Parathyroid adenoma (tissue), 2 donors: ENCODE data around the gene SUPT4H1.

ENCODE experiments used
- H2AFZ ChIP-seq: fragments of 300-600 bp; sonication (generic); one replicate; pipeline ENCODE4 v1.7.0; 2017; ENCODE audit warnings: antibody characterized with exemption, mild to moderate bottlenecking
- H3K27ac ChIP-seq: fragments of 300-600 bp; sonication (generic); one replicate; pipeline ENCODE4 v1.7.0; 2017
- H3K27me3 ChIP-seq: fragments of 300-600 bp; sonication (generic); one replicate; pipeline ENCODE4 v1.7.0; 2017; ENCODE audit warnings: low read length; ENCODE audit not compliant: control insufficient read depth, insufficient read depth
- H3K36me3 ChIP-seq: fragments of 300-600 bp; sonication (generic); one replicate; pipeline ENCODE4 v1.7.0; 2017; ENCODE audit warnings: low read length; ENCODE audit not compliant: control insufficient read depth, insufficient read depth
- H3K4me1 ChIP-seq: fragments of 300-600 bp; sonication (generic); one replicate; pipeline ENCODE4 v1.7.0; 2017; ENCODE audit warnings: control low read depth
- H3K4me2 ChIP-seq: fragments of 300-600 bp; sonication (generic); one replicate; pipeline ENCODE4 v1.7.0; 2017; ENCODE audit warnings: low read length
- H3K4me3 ChIP-seq: fragments of 300-600 bp; sonication (generic); one replicate; pipeline ENCODE4 v1.7.0; 2017; ENCODE audit warnings: low read depth, low read length
- H3K79me2 ChIP-seq: fragments of 300-600 bp; sonication (generic); one replicate; pipeline ENCODE4 v1.7.0; 2017; ENCODE audit warnings: control low read depth
- H3K9ac ChIP-seq: fragments of 300-600 bp; sonication (generic); one replicate; pipeline ENCODE4 v1.7.0; 2017; ENCODE audit warnings: mild to moderate bottlenecking
- H3K9me3 ChIP-seq: fragments of 300-600 bp; sonication (generic); one replicate; pipeline ENCODE4 v1.7.0; 2017; ENCODE audit warnings: low read length; ENCODE audit not compliant: control insufficient read depth
- TF ChIP-seq, protein P1 (sequence below): fragments of 300-600 bp; sonication (generic); IDR thresholded peaks from one replicate; pipeline ENCODE4 v1.7.0; 2017; ENCODE audit warnings: antibody characterized with exemption, mild to moderate bottlenecking
- donor health status: primary hyperparathyroidism.

The SUPT4H1 gene

DNA sequence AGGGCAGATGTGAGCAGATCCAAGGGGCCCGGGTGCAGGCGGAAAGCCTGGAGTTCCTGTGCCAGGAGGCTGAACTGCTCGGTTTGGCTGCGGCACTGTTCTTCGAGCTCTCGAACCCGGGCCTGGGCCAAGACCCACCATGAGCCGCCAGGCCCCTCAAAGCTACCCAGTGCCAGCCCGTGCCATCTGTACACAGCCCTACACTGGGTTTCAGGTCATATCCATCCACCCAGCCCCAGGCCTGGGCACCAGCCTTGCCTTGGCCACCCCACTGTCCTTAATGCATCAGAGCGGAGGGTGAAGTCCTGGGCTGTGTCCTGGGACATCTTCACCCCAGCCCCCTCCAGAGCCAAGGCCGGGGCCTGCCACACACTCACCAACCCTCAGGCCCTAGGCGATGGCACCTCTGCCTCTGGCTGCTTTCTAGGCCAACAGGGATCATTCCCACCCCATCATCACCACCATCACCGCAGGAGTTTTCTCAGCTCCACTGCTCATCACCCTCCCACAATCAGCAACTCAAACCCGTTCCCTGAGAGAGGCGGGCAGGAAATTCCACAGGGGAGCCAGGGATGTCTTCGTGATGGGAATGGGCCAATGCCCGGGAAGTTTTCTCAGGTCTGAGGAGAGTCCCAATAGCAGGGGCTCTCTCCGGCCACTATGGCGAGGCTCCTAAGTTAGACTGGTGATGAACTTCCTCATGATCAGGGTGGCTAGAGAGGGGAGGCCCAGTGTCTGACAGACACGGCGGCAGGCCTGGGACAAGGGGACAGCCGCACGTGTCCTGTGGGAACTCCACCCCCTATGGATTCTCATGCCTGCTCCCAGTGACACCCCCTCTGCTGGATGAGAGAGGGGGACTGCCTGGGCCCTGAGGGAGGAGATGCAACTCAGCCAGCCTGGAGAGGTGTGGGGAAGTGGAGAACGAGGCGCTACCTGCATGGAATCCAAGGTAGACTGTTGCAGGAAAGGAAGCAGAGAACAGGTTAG lies 32.5 kb downstream of the SUPT4H1 start:
- Histone ChIP-seq H3K4me1 (peaks cover 5% of the 10 kb centered on the region), H3K9me3 (no peaks in the 10 kb centered on the region), H3K27me3 (no peaks in the 10 kb centered on the region), H2AFZ (no peak overlapping the region), H3K27ac (no peak overlapping the region), H3K79me2 (no peaks in the 10 kb centered on the region), H3K9ac (no peak overlapping the region), H3K36me3 (no peaks in the 10 kb centered on the region), H3K4me3 (no peak overlapping the region), H3K4me2 (no peak overlapping the region)
- TF ChIP-seq, protein P1, sequence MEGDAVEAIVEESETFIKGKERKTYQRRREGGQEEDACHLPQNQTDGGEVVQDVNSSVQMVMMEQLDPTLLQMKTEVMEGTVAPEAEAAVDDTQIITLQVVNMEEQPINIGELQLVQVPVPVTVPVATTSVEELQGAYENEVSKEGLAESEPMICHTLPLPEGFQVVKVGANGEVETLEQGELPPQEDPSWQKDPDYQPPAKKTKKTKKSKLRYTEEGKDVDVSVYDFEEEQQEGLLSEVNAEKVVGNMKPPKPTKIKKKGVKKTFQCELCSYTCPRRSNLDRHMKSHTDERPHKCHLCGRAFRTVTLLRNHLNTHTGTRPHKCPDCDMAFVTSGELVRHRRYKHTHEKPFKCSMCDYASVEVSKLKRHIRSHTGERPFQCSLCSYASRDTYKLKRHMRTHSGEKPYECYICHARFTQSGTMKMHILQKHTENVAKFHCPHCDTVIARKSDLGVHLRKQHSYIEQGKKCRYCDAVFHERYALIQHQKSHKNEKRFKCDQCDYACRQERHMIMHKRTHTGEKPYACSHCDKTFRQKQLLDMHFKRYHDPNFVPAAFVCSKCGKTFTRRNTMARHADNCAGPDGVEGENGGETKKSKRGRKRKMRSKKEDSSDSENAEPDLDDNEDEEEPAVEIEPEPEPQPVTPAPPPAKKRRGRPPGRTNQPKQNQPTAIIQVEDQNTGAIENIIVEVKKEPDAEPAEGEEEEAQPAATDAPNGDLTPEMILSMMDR = no peak

DNA sequence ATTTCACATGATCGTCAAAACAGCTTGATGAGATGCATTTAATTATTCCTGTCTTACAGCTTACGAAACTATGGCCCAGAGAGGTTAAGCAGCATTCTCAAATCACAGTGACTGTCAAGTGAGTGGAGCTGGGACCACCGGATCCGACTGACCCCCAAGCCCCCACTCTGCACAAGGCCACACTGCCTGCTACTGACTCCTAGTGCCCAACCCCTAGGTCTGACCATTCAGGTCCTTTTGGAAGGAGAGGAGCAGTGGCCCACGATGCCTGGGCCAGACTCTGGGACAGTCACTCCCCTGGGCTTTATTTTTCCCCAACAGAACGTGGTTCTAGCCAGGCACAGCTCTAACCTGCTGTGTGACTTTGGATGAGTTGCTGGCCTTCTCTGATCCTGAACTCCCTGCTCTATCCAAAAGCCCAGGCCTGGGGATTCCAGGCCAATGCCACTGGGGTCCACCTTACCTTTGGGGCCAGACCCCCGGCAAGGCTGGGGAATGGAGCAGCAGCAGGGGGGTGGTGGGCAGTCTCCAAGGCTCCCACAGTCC lies 33.3 kb downstream of the SUPT4H1 start:
- TF ChIP-seq, protein P1 = no peak
- no peak overlapping the region for H3K27ac ChIP-seq

DNA sequence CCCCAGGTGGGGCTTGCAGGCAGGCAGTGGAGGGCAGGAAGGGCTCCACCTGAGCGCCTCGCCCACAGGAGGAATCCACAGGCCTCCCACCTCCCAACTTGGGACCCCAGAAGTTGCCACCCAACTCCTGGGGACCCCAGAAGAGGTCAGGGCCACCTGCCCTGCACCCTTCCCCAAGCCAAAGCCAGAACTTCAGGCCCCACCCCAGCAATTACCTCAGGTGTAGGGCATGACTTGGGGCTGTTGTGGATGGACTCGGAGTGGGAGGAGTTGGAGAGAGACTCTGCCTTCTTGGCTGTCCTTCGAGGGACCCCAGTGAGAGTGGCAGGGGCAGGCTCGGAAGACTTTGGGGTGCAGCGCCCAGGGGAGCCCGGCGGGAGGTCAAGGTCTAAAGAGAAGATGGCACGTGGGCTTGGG lies 33.9 kb downstream of the SUPT4H1 start:
- Histone ChIP-seq H2AFZ (no peak overlapping the region), H3K9me3 (no peaks in the 10 kb centered on the region), H3K4me2 (no peak overlapping the region), H3K27me3 (no peaks in the 10 kb centered on the region), H3K9ac (no peak overlapping the region), H3K4me3 (no peak overlapping the region), H3K36me3 (no peaks in the 10 kb centered on the region), H3K4me1 (no peaks in the 10 kb centered on the region), H3K79me2 (no peaks in the 10 kb centered on the region), H3K27ac (no peak overlapping the region)
- TF ChIP-seq, protein P1 = no peak

More for the DNA sequence above, 33.3 kb downstream of the SUPT4H1 start:
- no peak overlapping the region for H3K4me3 ChIP-seq
- H3K9me3 ChIP-seq = no peaks in the 10 kb centered on the region
- no peak overlapping the region for H2AFZ ChIP-seq
- no peaks in the 10 kb centered on the region for H3K36me3 ChIP-seq
- no peaks in the 10 kb centered on the region for H3K79me2 ChIP-seq
- H3K4me2 ChIP-seq = no peak overlapping the region
- peaks cover 4% of the 10 kb centered on the region for H3K4me1 ChIP-seq
- no peak overlapping the region for H3K9ac ChIP-seq
- H3K27me3 ChIP-seq = no peaks in the 10 kb centered on the region

DNA sequence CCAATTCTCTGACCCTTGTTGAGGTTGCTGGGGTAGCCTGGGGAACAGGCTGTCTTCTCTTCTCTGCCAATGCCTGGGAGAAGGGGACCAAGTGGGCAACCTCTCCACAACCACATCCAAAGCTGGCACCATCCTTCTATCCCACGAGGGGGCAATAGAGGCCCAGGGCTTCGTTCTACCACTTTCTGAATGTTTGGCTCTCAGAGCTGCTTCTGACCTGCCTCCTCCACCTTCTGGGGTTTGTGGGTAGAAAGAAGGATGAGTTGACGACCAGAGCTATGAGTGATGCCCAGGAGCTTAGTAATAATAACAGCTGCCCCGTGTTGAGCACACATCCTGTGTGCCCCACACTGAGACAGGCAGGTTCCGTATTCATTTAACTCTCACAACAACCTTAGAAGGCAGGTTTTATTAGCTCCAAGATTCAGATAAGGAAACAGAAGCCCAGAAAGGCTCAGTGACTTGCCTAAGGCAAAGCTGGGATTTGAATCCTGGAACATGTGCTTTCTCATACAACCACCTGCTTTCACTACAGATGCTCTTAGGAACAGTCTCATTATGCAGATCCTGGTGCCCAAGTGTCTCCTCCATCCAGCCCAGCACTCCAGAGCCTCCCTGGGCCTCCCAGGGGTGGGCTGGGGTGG lies 34.5 kb downstream of the SUPT4H1 start:
- TF ChIP-seq, protein P1 = peak; percentile 76
- Histone ChIP-seq H3K27ac (no peak overlapping the region), H3K9me3 (no peaks in the 10 kb centered on the region), H3K9ac (no peak overlapping the region), H3K4me2 (no peak overlapping the region), H3K79me2 (no peaks in the 10 kb centered on the region), H3K36me3 (no peaks in the 10 kb centered on the region), H3K27me3 (no peaks in the 10 kb centered on the region), H2AFZ (no peak overlapping the region), H3K4me3 (no peak overlapping the region), H3K4me1 (no peaks in the 10 kb centered on the region)
